ENCODE results near the gene PSD4. TPM values are rescaled to one million over a fixed set of nuclear protein-coding genes. Genes with fewer than 3 reads are reported as not detected.
A peak's percentile ranks its signal among the peaks of the same experiment; 100 is the strongest.

The PSD4 gene
- total RNA-seq, 1 experiment from 2014 or later, result 12.6 TPM

GRCh38 chr2:113171334-113172075 lies 2.3 kb upstream of the PSD4 start:
- ATAC-seq (peak; percentile 42; the same call in 1 of the 2 replicates), DNase-seq (ENCODE audit: low read depth, low spot score) (no peak)
- RAD21 ChIA-PET (ENCODE audit: low non-redundant PET in 1 of 2, low total read pairs in 2 of 2, uncharacterized antibody in 2 of 2, unreplicated experiment in 2 of 2), result no interaction called here
- POLR2A ChIA-PET, result no interaction called here
- Histone ChIP-seq H3K4me3 (replicated peaks in 1 of 2; ENCODE audit: low read depth in 1 of 2, low read length in 2 of 2) (no peak overlapping the region), H3K27me3 (ENCODE audit: insufficient read depth, low read length) (no peaks in the 10 kb centered on the region), H3K9ac (ENCODE audit: low read length) (no peak overlapping the region), H3K36me3 (ENCODE audit: control insufficient read depth in 1 of 2, insufficient read depth in 2 of 2, low read length in 2 of 2) (no peaks in the 10 kb centered on the region), H4K20me1 (ENCODE audit: insufficient read depth) (no peaks in the 10 kb centered on the region), H3K27ac (ENCODE audit: low read depth, low read length) (no peak overlapping the region), H3K79me2 (ENCODE audit: insufficient read depth, low read length) (no peaks in the 10 kb centered on the region), H3K9me2 (ENCODE audit: insufficient read depth) (no peaks in the 10 kb centered on the region), H2AFZ (ENCODE audit: low read depth, low read length, poor library complexity, severe bottlenecking) (no peak overlapping the region), H3K4me1 (ENCODE audit: control insufficient read depth in 1 of 2, insufficient read depth in 2 of 2, low read length in 2 of 2) (no peaks in the 10 kb centered on the region), H3K4me2 (ENCODE audit: low read length) (no peak overlapping the region), H3K9me3 (ENCODE audit: control insufficient read depth in 1 of 2, insufficient read depth in 1 of 2, low read depth in 1 of 2, low read length in 2 of 2) (no peaks in the 10 kb centered on the region)
- intact Hi-C loops (cut with micrococcal nuclease), result no loop called here
- BruUV-seq (replicated peaks), result no TSS peak
- TF ChIP-seq POLR2AphosphoS5 (IDR thresholded peaks at IDR 0.05; ENCODE audit: low read depth, low read length) (no peak), JUND (IDR thresholded peaks at IDR 0.05) (no peak), SIN3A (IDR thresholded peaks at IDR 0.05; ENCODE audit: low read depth) (no peak), SP1 (IDR thresholded peaks at IDR 0.05; ENCODE audit: low read depth) (no peak), REST (IDR thresholded peaks at IDR 0.05; ENCODE audit: low read depth) (no peak), ZBTB33 (IDR thresholded peaks at IDR 0.05; ENCODE audit: extremely low read depth, insufficient replicate concordance, low read length) (no peak), CEBPB (IDR thresholded peaks at IDR 0.05; ENCODE audit: low read depth) (no peak), ELF1 (IDR thresholded peaks at IDR 0.05; ENCODE audit: borderline replicate concordance, low read depth) (no peak), EGR1 (IDR thresholded peaks at IDR 0.05; ENCODE audit: low read depth) (no peak), FOSL1 (IDR thresholded peaks at IDR 0.05; ENCODE audit: low read depth) (no peak), POLR2A (IDR thresholded peaks at IDR 0.05; ENCODE audit: borderline replicate concordance, extremely low read depth, insufficient read depth, insufficient read length) (no peak)
- CTCF ChIA-PET, result no interaction called here

All from HCT116 (cell line).